ENCODE results near the gene GABRR3.

DNA sequence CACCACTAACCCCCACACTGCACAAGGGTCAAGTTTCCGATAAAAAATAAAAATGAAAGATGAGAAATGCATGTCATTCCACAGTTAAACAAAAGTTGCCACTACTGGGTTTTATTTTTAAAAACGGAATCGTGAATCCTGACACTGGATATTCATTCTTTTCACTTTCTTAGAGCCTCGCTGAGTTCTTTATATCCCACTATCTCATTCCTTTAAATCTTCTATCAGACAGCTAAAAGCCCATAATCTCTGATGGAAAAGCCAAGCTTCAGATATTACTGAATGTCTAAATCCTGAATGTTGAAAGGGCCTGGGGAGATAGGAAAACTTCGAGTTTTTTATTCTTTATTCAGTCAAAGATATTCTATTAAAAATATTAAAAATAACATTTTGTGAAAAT is 74.6 kb downstream of the GABRR3 start:
- no peak for TF ChIP-seq CTCF (conservative IDR thresholded peaks at IDR 0.05; ENCODE audit: low read depth, low read length)
- no peak for TF ChIP-seq EZH2 (IDR thresholded peaks at IDR 0.05; ENCODE audit: low read length, unreplicated experiment)
- TF ChIP-seq EZH2phosphoT487 (IDR thresholded peaks at IDR 0.05; ENCODE audit: borderline replicate concordance, low read length) = no peak

Data from PC-3 (cell line).